Activated CD8-positive, alpha-beta memory T cell treated with anti-CD3 and anti-CD28 coated beads, Interleukin-2, amount 10 ng/mL, durations not matched to agents 7 days and 5 days (primary cell): ENCODE results near the gene TUBGCP5. TPM values are rescaled to one million over a fixed set of nuclear protein-coding genes. Genes with fewer than 3 reads are reported as not detected.

Source experiments
- ATAC-seq: fragments of 150-1000 bp; cut with Tn5 transposase; one replicate; pipeline ENCODE4 v1.10.0; 2021; ENCODE audit warnings: moderate library complexity
- CTCF ChIA-PET: fragments of 350-600 bp; sonication (Branson Sonifier 250); formaldehyde crosslinking; loops from one replicate; lab custom pipeline; 2021; ENCODE audit warnings: antibody characterized with exemption; lab: Charles Lee
- DNase-seq: peaks from one replicate; pipeline ENCODE4 v3.0.0-alpha.2; 2020
- H3K27ac Mint-ChIP-seq: one replicate; pipeline ENCODE4 v1.8.0; 2021; ENCODE audit warnings: mild to moderate bottlenecking, mixed read lengths
- H3K27me3 Mint-ChIP-seq: one replicate; pipeline ENCODE4 v1.8.0; 2021; ENCODE audit warnings: mixed read lengths
- H3K36me3 Mint-ChIP-seq: one replicate; pipeline ENCODE4 v1.8.0; 2021; ENCODE audit warnings: mild to moderate bottlenecking, mixed read lengths
- H3K4me1 Mint-ChIP-seq: one replicate; pipeline ENCODE4 v1.8.0; 2021; ENCODE audit warnings: mixed read lengths
- H3K4me3 Mint-ChIP-seq: one replicate; pipeline ENCODE4 v1.8.0; 2021; ENCODE audit warnings: mild to moderate bottlenecking, moderate library complexity, mixed read lengths
- H3K9me3 Mint-ChIP-seq: one replicate; pipeline ENCODE4 v1.8.0; 2022; ENCODE audit warnings: low read depth, mixed read lengths
- total RNA-seq, 2 experiments: library from RNA; stranded (reverse); gene quantifications; one replicate each; pipeline ENCODE4 v1.2.3, GENCODE V29; 2021

TUBGCP5 gene
- total RNA-seq, 2 experiments from 2014 or later = 18.6 to 20.5 TPM

- CTCF ChIA-PET = no interaction called here
- no peaks in the 10 kb centered on the region for H3K9me3 Mint-ChIP-seq
- ATAC-seq = no peak
- H3K4me3 Mint-ChIP-seq = no peak overlapping the region
- H3K27me3 Mint-ChIP-seq = peaks cover 9% of the 10 kb centered on the region
- H3K27ac Mint-ChIP-seq = no peak overlapping the region
- H3K36me3 Mint-ChIP-seq = no peaks in the 10 kb centered on the region
- peaks cover 6% of the 10 kb centered on the region for H3K4me1 Mint-ChIP-seq
- DNase-seq = no peak
Observed at GRCh38 chr15:22951031-22951380, 88.4 kb downstream of the TUBGCP5 start.

DNA sequence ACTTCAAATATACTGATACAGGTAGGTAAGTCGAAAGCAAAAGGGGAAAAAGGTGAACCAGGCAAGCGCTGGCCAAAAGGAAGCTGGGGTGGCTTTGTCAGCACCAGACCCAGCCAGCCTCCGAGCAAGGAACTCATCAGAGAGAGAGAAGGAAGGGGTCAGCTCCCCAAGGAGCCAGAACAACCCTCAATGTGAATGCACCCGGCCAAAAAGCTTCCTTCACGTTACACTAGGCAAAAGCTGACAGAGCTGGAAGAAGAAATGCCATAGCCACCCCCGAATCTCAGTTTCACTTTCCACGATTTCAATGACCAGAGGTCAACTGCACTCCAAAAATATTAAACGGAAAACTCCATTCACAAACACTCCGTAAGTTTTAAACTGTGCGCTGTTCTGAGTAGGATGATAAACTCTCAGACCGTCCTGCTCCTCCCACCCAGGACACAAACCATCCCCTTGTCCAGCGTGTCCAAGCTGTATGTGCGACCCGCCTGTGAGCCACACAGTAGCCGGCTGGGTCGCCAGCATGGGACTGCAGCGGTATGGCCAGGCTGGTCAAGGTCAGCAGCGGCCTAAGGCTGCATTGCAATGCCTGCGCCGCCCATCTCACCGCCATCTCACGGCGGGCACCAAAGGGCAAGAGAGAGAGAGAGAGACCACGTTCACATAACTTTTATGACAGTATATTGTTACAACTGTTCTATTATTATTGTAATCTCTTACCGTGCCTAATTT is 88.9 kb downstream of the TUBGCP5 start:
- DNase-seq = no peak
- no peak overlapping the region for H3K27ac Mint-ChIP-seq
- no peak for ATAC-seq
- no peak overlapping the region for H3K4me3 Mint-ChIP-seq
- H3K9me3 Mint-ChIP-seq = no peaks in the 10 kb centered on the region
- no peaks in the 10 kb centered on the region for H3K36me3 Mint-ChIP-seq
- H3K27me3 Mint-ChIP-seq = peaks cover 9% of the 10 kb centered on the region
- H3K4me1 Mint-ChIP-seq = peaks cover 6% of the 10 kb centered on the region
- CTCF ChIA-PET = no interaction called here

Other genes with a start within 250 kb of the TUBGCP5 start
- 10 to 100 TPM; 53.9 to 72.2 TPM for gene NIPA2, start 200.9 kb downstream of the TUBGCP5 start, total RNA-seq
- 10 to 100 TPM; 12.3 to 21.2 TPM for gene CYFIP1, start 59.2 kb downstream of the TUBGCP5 start, total RNA-seq
- not detected for gene GOLGA6L1, start 97.3 kb upstream of the TUBGCP5 start, total RNA-seq